ENCODE results near the gene MAS1. TPM values are rescaled to one million over a fixed set of nuclear protein-coding genes. Genes with fewer than 3 reads are reported as not detected.

The MAS1 gene
- total RNA-seq, 1 donor from 2014 or later, result not detected

- Mint-ChIP-seq H3K27ac (no peak overlapping the region), H3K4me3 (no peak overlapping the region), H3K9me3 (no peaks in the 10 kb centered on the region), H3K36me3 (ENCODE audit: low read depth) (no peaks in the 10 kb centered on the region), H3K27me3 (ENCODE audit: insufficient read depth) (no peaks in the 10 kb centered on the region), H3K4me1 (ENCODE audit: low read depth) (peaks cover 13% of the 10 kb centered on the region)
- intact Hi-C loops (cut with micrococcal nuclease), result loop anchor here (10.0 kb wide), 1 partner anchor 148 kb away; no protein-coding TSS in a partner anchor
- no peak for DNase-seq (ENCODE audit: low spot score)
These were observed 24.2 kb upstream of the MAS1 start for GRCh38 chr6:159866286-159867247.

- Mint-ChIP-seq H3K27ac (no peak overlapping the region), H3K9me3 (no peaks in the 10 kb centered on the region), H3K36me3 (ENCODE audit: low read depth) (no peaks in the 10 kb centered on the region), H3K4me3 (no peak overlapping the region), H3K27me3 (ENCODE audit: insufficient read depth) (no peaks in the 10 kb centered on the region), H3K4me1 (ENCODE audit: low read depth) (peaks cover 8% of the 10 kb centered on the region)
- no peak for DNase-seq (ENCODE audit: low spot score)
- intact Hi-C loops (cut with micrococcal nuclease), result no loop called here
These were observed 19.5 kb upstream of the MAS1 start for GRCh38 chr6:159871241-159871640.

- Mint-ChIP-seq H3K27me3 (ENCODE audit: insufficient read depth) (no peaks in the 10 kb centered on the region), H3K27ac (no peak overlapping the region), H3K9me3 (no peaks in the 10 kb centered on the region), H3K36me3 (ENCODE audit: low read depth) (no peaks in the 10 kb centered on the region), H3K4me1 (ENCODE audit: low read depth) (peaks cover 8% of the 10 kb centered on the region), H3K4me3 (no peak overlapping the region)
- intact Hi-C loops (cut with micrococcal nuclease), result no loop called here
- no peak for DNase-seq (ENCODE audit: low spot score)
These were observed 18.9 kb upstream of the MAS1 start for GRCh38 chr6:159871906-159872305.

DNA sequence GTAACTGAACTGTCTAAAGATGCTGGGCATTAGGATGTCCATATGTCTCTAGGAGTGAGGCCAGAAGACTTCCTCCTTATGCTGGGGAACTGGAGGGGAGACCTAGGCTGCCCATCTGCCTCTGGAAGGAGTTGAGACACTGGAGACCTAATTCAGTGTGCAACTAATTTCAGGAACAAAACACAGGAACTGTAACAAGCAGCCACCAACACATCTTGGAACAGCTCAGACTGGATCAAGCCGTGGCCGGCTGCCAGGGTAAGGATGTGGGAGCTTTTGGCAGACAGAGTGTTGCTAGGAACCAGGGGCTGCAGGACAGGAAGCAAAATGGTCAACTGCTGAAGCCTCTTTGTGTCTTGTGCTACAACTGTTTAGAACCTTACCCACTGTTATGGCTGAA lies 16.4 kb upstream of the MAS1 start:
- no peak for DNase-seq (ENCODE audit: low spot score)
- Mint-ChIP-seq H3K4me3 (no peak overlapping the region), H3K27ac (no peak overlapping the region), H3K9me3 (no peaks in the 10 kb centered on the region), H3K36me3 (ENCODE audit: low read depth) (no peaks in the 10 kb centered on the region), H3K4me1 (ENCODE audit: low read depth) (peaks cover 8% of the 10 kb centered on the region), H3K27me3 (ENCODE audit: insufficient read depth) (no peaks in the 10 kb centered on the region)
- intact Hi-C loops (cut with micrococcal nuclease), result no loop called here

GRCh38 chr6:159875194-159875593 lies 15.6 kb upstream of the MAS1 start:
- no peaks in the 10 kb centered on the region for H3K27me3 Mint-ChIP-seq (ENCODE audit: insufficient read depth)
- DNase-seq (ENCODE audit: low spot score), result no peak
- peaks cover 8% of the 10 kb centered on the region for H3K4me1 Mint-ChIP-seq (ENCODE audit: low read depth)
- H3K9me3 Mint-ChIP-seq, result no peaks in the 10 kb centered on the region
- H3K27ac Mint-ChIP-seq, result no peak overlapping the region
- no peaks in the 10 kb centered on the region for H3K36me3 Mint-ChIP-seq (ENCODE audit: low read depth)
- intact Hi-C loops (cut with micrococcal nuclease), result no loop called here
- H3K4me3 Mint-ChIP-seq, result no peak overlapping the region

DNA sequence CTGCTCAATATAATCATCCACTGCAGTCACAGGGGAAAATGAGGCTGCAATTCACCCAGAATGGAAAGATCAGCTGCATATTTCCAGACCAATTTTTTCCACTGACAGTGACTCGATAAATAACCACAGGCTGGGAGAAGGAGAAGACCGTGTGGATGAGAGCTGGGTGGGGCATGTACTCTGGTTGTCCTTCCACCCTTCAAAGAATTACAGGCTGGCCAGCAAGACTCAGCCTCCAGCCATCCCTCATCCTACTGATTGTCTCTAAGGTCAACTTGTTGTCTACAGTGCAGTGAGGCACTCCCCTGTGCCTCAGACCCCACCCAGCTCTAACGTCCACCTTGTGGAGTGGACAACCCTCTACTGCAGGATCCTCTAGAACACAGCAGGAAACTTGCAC lies 14.5 kb upstream of the MAS1 start:
- intact Hi-C loops (cut with micrococcal nuclease), result no loop called here
- Mint-ChIP-seq H3K36me3 (ENCODE audit: low read depth) (no peaks in the 10 kb centered on the region), H3K4me3 (no peak overlapping the region), H3K27ac (no peak overlapping the region), H3K9me3 (no peaks in the 10 kb centered on the region), H3K4me1 (ENCODE audit: low read depth) (peaks cover 8% of the 10 kb centered on the region), H3K27me3 (ENCODE audit: insufficient read depth) (peaks cover under 1% of the 10 kb centered on the region)
- no peak for DNase-seq (ENCODE audit: low spot score)

DNA sequence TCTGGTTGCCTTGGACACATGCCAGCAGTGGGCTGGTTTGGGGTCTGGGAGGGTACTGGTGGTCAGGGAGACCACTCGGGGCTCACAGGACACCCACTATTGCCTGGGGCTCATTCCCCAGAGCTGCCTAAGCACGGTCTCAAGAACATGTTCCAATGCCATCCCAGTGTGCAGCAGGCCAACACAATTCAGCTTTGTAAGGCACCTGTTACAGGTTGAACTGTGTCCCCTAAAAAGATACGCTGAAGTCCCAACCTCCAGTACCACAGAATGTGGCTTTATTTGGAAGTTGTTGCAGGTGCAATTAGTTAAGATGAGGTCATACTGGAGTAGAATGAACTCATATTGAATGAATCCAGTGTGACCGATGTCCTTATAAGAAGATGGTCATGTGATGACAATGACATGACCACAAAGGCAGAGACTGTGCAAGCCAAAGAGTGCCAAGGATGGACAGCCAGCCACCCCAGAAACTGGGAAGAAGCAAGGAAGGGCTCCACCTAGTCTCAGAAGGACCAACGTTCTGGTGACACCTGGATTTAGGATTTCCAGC lies 13.5 kb upstream of the MAS1 start:
- intact Hi-C loops (cut with micrococcal nuclease), result no loop called here
- Mint-ChIP-seq H3K27me3 (ENCODE audit: insufficient read depth) (peaks cover 5% of the 10 kb centered on the region), H3K4me1 (ENCODE audit: low read depth) (peaks cover 1% of the 10 kb centered on the region), H3K4me3 (no peak overlapping the region), H3K27ac (no peak overlapping the region), H3K36me3 (ENCODE audit: low read depth) (no peaks in the 10 kb centered on the region), H3K9me3 (no peaks in the 10 kb centered on the region)
- no peak for DNase-seq (ENCODE audit: low spot score)

GRCh38 chr6:159878341-159878740 lies 12.4 kb upstream of the MAS1 start:
- H3K4me3 Mint-ChIP-seq, result no peak overlapping the region
- H3K36me3 Mint-ChIP-seq (ENCODE audit: low read depth), result no peaks in the 10 kb centered on the region
- no peaks in the 10 kb centered on the region for H3K9me3 Mint-ChIP-seq
- no peaks in the 10 kb centered on the region for H3K4me1 Mint-ChIP-seq (ENCODE audit: low read depth)
- H3K27ac Mint-ChIP-seq, result no peak overlapping the region
- H3K27me3 Mint-ChIP-seq (ENCODE audit: insufficient read depth), result peaks cover 5% of the 10 kb centered on the region
- DNase-seq (ENCODE audit: low spot score), result no peak
- intact Hi-C loops (cut with micrococcal nuclease), result no loop called here

GRCh38 chr6:159879856-159880255 lies 10.9 kb upstream of the MAS1 start:
- Mint-ChIP-seq H3K9me3 (no peaks in the 10 kb centered on the region), H3K4me1 (ENCODE audit: low read depth) (no peaks in the 10 kb centered on the region), H3K36me3 (ENCODE audit: low read depth) (no peaks in the 10 kb centered on the region), H3K27me3 (ENCODE audit: insufficient read depth) (peaks cover 5% of the 10 kb centered on the region), H3K27ac (no peak overlapping the region), H3K4me3 (no peak overlapping the region)
- intact Hi-C loops (cut with micrococcal nuclease), result no loop called here
- DNase-seq (ENCODE audit: low spot score), result no peak

- no peak overlapping the region for H3K4me3 Mint-ChIP-seq
- H3K36me3 Mint-ChIP-seq (ENCODE audit: low read depth), result no peaks in the 10 kb centered on the region
- H3K4me1 Mint-ChIP-seq (ENCODE audit: low read depth), result no peaks in the 10 kb centered on the region
- DNase-seq (ENCODE audit: low spot score), result no peak
- peaks cover 9% of the 10 kb centered on the region for H3K27me3 Mint-ChIP-seq (ENCODE audit: insufficient read depth)
- H3K27ac Mint-ChIP-seq, result no peak overlapping the region
- intact Hi-C loops (cut with micrococcal nuclease), result no loop called here
- H3K9me3 Mint-ChIP-seq, result no peaks in the 10 kb centered on the region
These were observed 10.3 kb upstream of the MAS1 start for GRCh38 chr6:159880412-159880975.

- H3K27me3 Mint-ChIP-seq (ENCODE audit: insufficient read depth), result peaks cover 24% of the 10 kb centered on the region
- H3K27ac Mint-ChIP-seq, result no peak overlapping the region
- H3K9me3 Mint-ChIP-seq, result no peaks in the 10 kb centered on the region
- H3K36me3 Mint-ChIP-seq (ENCODE audit: low read depth), result no peaks in the 10 kb centered on the region
- no peak for DNase-seq (ENCODE audit: low spot score)
- intact Hi-C loops (cut with micrococcal nuclease), result no loop called here
- H3K4me1 Mint-ChIP-seq (ENCODE audit: low read depth), result no peaks in the 10 kb centered on the region
- H3K4me3 Mint-ChIP-seq, result no peak overlapping the region
These were observed 6.1 kb upstream of the MAS1 start for GRCh38 chr6:159884720-159885119.

DNA sequence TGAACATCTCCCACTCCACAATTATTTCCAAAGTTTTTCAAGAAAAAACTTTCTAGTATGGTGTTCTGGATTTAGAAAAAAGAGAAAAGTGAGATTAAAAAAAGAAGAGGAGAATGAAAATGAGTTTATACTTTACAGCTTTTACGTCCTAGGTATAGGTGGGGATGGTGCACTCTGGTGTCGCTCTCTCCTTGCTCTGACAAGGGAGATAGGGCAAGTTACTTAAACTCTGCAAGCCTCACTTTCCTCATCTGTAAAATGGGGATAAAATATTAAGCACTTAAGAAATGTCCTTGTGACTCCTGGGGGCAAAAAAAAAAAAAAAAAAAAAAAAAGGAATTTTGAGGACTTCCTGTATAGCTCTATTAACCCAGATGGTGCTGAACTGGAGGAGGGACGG lies 4.5 kb upstream of the MAS1 start:
- H3K4me3 Mint-ChIP-seq, result no peak overlapping the region

DNA sequence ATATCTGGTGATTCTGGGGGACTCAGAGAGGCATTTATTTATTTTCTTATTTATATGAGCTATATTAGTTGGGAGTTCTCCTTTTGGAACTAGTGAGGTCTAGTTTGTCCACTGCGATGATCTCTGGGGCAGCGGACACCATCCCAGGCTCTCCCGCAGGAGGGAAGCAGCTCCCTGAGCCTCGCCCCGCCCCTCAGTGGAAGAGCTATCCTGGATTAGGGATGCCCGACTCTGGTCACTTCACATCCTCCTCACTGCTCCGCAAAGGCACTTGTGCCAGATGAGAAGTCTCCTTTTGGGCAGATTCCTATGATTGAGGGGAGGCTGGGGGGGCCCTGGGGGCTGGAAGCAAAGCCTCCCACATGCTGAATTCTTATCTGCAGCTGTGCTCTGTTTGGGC lies 3.6 kb upstream of the MAS1 start:
- no peaks in the 10 kb centered on the region for H3K9me3 Mint-ChIP-seq
- intact Hi-C loops (cut with micrococcal nuclease), result no loop called here
- H3K4me1 Mint-ChIP-seq (ENCODE audit: low read depth), result no peaks in the 10 kb centered on the region
- H3K27ac Mint-ChIP-seq, result no peak overlapping the region
- DNase-seq (ENCODE audit: low spot score), result no peak
- no peak overlapping the region for H3K4me3 Mint-ChIP-seq
- H3K27me3 Mint-ChIP-seq (ENCODE audit: insufficient read depth), result peaks cover 22% of the 10 kb centered on the region
- no peaks in the 10 kb centered on the region for H3K36me3 Mint-ChIP-seq (ENCODE audit: low read depth)

More for the DNA sequence above, 4.5 kb upstream of the MAS1 start:
- intact Hi-C loops (cut with micrococcal nuclease), result no loop called here
- H3K36me3 Mint-ChIP-seq (ENCODE audit: low read depth), result no peaks in the 10 kb centered on the region
- H3K9me3 Mint-ChIP-seq, result no peaks in the 10 kb centered on the region
- no peaks in the 10 kb centered on the region for H3K4me1 Mint-ChIP-seq (ENCODE audit: low read depth)
- H3K27ac Mint-ChIP-seq, result no peak overlapping the region
- H3K27me3 Mint-ChIP-seq (ENCODE audit: insufficient read depth), result peaks cover 26% of the 10 kb centered on the region
- no peak for DNase-seq (ENCODE audit: low spot score)

All from activated T-helper 1 cell treated with anti-CD3 and anti-CD28 coated beads, Interleukin-12 subunit alpha, Interleukin-12 subunit beta, Interleukin-2, Interleukin-4 antibody, amounts not matched to agents 30 ng/mL and 10 ng/mL and 1 ng/mL, durations not matched to agents 14 hours and 24 hours and 36 hours (primary cell).